HG02623 (cell line): Measurements from ENCODE around the gene TEX44.

Experiments used
- ATAC-seq: cut with Tn5 transposase; IDR thresholded peaks from one replicate; pipeline ENCODE4 v1.9.1; 2021; ENCODE audit warnings: moderate library complexity; ENCODE audit not compliant: unreplicated experiment

Gene TEX44

DNA sequence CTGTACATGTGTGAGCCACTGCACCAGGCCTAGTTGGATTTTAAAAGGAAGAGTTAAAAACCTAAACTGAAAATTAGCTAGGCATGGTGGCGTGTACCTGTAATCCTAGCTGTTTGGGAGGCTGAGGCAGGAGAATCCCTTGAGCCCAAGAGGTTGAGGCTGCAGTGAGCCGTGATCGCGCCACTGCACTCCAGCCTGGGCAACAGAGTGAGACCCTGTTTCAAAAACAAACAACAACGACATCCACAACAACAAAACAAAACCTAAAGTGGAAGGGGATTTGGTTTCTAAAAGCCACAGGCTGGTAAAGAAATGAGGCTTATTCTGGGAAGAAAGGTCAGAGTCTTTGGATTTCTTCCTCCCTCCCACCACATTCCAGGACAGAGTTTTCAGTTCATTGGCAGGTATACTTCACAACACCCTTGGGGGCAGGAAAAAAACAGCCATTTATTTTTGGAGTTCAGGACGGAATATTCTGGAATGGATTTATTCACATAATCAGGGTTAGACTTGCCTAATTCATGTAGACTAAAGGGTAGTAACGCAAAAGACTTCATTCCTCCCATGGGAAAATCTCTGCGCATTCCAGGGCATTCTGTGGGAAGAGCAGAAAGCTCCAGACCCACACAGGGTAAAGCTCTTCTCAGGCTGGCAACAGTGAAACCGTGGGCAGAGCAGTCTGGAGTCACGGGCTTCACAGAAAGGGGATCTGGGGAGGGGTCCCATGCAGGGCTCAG, 34.9 kb downstream of the TEX44 start:
- ATAC-seq = no peak

DNA sequence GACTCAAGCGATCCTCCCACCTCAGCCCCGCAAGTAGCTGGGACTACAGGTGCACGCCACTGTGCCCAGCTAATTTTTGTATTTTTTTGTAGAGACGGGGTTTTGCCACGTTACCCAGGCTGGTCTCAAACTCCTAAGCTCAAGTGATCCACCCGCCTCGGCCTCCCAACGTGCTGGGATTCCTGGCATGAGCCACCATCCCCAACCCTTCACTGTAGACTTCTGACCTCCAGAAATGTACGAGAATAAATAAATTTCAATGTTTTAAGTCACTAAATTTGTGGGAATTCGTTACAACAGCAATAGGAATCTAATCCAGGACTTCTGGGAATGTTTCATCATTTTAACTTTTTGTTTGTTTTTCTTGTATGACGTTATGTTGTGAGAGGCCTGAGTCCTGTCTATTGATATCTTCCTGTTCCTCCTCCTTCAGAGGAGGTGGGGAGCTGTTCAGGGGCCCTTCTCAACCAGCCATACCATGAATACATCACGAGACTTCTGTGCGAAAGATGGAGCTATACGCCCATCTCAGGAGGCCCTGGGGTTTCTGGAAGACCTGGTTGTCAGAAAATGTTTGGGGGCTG, 40.0 kb downstream of the TEX44 start:
- ATAC-seq = no peak

DNA sequence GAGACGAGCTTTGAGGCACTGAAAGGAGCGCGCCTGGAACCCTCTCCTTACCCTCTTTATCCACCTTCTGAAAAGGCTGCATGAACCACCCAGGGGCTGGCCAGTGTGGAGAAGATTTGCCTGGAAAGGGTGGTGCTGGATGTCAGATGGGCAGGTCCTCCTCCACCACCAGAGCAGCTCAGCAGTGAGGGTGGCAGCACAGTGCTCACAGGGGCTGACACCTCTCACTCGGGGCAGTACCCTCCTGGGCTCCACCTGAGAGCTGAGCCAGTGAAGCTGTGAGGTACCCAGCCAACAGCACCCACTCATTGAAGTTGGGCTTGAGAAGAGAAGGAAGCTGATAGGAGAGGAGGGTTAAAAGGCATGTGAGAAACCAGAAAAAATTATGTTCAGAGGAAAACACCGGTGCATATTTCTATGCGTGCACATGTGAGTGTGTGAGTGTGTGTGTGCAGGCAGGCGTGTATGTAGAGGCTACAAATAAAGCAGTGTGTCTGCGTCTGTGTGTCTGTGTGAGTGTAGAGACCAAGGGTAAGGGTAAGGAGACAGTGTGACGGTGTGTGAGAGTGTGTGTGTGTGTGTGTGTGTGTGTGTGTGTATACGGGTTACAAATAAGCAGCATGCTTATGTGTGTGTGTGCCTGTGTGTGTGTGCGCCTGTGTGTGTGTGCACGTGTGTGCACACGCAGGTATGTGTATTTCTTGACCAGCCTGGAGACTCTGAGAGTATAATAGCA, 40.7 kb downstream of the TEX44 start:
- no peak for ATAC-seq

DNA sequence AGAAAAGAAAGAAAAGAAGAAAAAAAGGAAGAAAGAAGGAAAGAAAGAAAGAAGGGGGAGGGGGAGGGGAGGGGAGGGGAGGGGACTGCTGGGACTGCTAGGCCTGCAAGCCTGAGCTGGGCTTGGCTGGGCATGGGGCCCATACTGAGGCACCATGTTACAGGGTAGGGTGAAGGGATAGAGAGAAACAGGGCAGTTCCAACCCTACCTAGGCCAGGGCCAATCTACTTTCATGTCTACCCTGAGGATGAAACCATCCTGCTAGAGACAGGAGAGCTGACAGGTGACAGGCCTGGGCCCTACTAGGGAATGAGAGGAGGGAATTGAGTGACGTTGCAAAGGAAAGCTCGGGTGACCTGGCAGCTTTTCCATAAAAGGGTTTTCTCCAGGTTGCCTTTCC, 41.7 kb downstream of the TEX44 start:
- ATAC-seq = no peak

DNA sequence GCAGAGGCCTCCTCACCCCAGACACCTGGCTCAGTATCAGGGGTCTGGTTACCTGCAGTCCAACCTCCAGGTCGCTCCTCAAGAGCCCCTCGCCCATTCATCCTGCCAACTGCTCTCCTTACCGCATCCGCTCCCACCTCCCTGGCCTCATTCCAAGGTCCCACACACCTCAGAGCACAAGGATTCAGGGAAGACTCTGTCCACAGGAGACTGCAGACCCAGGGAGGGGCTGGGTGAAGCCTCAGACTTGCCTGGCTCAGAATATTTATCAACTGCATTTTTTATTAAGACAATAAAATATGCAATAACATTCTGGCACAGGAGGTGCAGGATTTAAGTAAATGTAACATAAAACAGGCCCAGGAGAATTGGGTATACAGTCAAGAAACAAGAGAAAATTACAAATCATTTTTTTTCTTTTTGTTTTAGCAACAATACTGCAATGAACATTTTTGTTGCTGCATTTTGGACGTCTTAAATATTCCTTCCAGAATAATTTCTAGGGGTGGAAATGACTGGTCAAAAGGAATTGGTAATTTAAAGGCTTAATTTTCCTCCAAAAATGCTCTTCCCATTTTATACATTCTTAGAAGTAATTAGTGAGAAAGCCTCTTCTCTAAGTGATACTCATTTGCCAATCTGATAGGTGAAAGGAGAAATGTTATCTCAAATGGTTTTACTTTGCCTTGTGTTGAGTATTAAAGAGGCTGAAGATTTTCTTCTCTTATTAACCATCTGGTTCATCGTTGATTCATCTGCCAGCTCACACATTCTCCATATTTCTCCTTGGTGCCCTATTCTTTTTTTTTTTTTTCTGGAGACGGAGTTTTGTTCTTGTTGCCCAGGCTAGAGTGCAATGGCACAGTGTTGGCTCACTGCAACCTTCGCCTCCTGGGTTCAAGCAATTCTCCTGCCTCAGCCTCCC, 42.5 kb downstream of the TEX44 start:
- no peak for ATAC-seq

DNA sequence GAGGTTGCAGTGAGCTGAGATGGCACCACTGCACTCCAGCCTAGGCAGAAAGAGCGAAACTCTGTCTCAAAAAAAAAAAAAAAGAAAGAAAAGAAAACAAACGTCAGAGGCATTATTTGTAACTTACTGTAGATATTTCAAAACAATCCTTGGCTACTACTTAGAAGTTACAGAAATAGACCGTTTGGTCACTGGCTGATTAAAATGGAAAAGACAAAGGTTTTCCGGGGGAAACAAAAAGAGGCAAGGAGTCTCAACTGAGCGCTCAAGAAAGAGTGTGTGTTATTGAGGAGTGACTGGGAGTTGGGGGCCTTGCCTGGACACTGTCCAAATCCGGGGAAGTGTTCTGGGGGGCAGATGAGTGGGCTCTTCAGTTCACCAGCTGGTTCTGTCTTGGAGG, 47.6 kb downstream of the TEX44 start:
- ATAC-seq = no peak

DNA sequence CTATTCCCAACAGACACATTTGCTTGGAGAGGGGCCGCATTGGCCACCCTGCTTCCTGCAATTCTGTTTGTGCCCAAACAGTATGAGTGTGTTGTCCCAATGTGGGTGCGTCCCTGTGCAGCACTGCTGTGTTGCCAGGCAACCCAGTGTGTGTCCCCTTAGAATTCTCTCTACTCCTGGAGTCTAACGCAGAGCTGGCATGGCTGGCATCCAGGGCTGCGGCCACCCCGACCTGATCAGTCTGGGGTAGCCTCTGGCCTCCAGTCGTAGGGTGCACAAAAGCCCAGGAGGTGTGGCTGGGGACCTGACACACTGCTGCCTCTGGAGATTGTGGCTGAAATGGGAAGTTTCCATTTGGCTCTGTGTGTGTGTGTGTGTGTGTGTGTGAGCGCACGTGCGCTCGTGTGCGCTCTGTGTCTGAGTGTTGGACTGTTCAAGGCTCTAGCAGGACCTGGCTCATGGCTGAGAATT, 48.0 kb downstream of the TEX44 start:
- no peak for ATAC-seq

DNA sequence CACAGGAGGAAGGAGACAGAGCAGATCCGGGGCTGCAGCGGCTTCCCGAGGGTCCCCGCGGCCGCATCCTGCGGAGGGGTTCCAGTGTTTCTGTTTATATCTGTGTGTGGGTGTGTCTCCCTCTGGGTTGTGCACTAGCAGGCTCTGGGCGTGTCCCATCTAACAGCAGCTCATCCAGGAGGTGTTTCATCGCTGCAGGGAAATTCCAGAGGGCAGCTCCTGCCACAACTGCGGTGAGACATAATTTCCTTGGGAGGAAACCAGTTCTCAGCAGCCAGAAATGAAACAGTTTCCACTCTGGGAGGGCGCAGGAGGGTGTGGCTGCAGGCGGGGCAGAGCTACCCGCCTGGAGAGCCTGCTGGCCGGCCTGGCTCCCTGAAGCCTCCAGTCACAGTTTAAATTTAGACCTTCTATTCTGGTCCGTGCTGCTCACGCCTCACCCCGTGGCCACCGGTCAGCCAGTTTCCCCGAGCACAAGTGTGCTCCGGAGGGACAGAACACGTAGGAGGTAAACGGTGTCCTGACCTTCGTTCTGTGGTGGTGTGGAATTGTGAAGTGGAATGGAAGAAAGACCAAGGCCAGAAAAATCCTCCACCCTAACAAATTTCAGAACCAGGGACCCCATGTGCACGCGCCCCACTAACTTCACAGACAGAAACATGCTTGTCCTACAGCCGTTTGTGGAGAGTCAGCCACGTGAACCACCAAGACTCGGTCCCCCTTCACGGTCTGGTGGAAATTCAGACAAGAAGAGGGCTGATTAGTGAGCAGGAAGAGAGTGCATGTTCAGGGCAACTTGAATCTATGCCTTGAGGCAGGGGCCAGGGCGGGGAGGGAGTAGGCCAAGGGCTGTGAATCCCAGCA, 50.2 kb downstream of the TEX44 start:
- peak; percentile 49 for ATAC-seq

DNA sequence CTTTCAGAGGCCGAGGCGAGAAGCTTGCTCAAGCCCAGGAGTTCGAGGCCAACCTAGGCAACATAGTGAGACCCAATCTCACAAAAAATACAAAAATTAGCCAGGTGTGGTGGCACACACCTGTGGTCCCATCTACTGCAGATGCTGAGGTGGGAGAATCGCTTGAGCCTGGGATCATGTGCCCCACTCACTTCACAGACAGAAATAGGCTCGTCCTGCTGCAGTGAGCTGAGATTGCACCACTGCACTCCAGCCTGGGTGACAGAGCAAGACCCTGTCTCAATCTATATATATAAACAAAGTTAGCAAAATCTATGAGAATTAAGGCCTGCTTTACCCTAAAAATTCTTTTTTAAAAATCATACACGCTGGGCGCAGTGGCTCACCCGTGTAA, 50.8 kb downstream of the TEX44 start:
- no peak for ATAC-seq
